GM19324 (cell line): ENCODE data around the gene CLPTM1.

ENCODE experiments used
- ATAC-seq: cut with Tn5 transposase; IDR thresholded peaks from one replicate; pipeline ENCODE4 v1.9.1; 2021; ENCODE audit warnings: mild to moderate bottlenecking, moderate library complexity; ENCODE audit not compliant: unreplicated experiment, low FRiP score

CLPTM1 gene

DNA sequence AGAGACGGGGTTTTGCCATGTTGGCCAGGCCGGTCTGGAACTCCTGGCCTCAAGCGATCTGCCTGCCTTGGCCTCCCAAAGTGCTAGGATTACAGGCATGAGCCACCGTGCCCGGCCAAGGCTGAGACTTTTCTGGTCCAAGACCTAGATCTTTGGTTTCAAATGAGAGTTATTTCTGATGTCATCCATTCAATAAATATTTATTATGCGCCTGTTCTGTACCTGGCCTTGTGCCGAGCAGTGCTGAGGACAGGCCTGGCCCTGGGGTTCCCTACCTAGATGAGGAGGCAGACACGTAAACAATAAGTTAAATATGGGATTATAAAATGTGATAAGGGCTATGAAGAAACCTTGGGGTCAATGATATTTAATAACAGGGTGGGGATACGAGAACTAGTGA, 50.6 kb downstream of the CLPTM1 start:
- ATAC-seq = no peak

DNA sequence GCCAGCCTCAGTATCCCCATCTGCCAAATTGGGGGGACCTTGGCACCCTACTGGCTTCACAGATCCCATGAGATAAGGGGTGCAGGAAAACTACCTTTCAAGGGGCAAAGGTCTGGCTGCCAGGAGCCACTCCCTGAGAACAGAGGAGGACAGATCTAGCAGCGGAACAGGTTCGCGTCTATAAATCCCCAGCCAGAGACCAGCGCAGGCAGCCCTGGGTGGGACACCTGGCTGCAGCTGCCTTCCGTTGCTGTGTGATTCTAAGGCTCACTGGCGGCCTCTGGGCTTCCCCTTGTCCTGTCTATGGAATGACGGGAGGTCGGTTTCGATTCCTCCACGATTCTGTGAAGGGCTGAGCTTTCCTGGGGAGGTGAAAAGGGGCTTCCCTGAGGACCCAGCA, 53.4 kb downstream of the CLPTM1 start:
- no peak for ATAC-seq

DNA sequence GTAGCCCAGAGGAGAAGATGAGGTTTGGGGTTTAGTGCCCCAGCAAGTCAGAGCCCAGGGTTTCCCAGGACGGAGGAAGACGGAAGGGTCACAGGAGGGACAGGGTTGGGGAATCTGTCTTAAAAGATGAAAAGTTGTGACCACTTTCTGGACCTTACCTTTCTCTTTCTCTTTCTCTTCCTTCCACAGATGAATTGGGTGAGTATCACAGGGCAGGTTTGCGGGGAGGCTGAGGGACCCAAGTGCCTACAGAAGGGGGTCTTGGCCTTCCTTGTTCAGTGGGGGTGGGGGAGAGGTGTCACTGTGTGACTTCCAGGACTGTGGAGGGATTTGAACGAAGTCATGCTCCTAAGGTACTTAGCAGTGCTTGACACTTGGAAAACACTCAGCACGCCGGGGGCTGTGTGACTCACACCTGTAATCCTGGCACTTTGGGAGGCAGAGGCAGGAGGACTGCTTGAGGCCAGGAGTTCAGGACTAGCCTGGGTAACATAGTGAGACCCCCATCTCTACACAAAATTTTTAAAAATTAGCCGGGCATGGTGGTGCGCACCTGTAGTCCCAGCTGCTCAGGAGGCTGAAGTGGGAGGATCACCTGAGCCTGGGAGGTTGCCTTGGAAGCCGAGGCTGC, 54.6 kb downstream of the CLPTM1 start:
- no peak for ATAC-seq

DNA sequence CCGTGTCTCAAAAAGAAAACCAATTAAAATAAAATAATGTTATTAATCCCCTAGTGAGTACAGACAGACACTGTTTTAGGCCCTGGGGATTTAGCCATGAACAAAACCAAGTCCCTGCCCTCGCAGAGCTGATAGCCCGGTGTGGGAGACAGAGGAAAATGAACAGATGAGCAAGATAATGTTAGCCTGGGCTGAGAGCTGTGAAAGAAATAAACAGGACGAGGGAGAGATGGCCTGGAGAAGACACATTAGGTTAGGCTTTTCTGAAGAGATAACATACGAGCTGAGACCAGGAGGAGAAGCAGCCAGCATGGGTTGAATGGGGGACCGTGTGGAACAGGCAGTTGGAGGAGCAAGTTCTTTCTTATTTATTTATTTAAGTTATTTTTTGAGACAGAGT, 55.1 kb downstream of the CLPTM1 start:
- ATAC-seq = no peak

DNA sequence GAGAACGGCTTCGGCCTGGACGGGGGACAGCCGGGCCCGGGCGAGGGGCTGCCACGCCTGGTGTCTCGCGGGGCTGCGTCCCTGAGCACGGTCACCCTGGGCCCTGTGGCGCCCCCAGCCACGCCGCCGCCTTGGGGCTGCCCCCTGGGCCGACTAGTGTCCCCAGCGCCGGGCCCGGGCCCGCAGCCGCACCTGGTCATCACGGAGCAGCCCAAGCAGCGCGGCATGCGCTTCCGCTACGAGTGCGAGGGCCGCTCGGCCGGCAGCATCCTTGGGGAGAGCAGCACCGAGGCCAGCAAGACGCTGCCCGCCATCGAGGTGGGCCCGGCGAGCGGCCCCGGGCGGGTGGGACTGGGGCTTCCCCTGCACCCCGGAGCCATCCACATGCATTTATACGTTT, 56.8 kb downstream of the CLPTM1 start:
- no peak for ATAC-seq

DNA sequence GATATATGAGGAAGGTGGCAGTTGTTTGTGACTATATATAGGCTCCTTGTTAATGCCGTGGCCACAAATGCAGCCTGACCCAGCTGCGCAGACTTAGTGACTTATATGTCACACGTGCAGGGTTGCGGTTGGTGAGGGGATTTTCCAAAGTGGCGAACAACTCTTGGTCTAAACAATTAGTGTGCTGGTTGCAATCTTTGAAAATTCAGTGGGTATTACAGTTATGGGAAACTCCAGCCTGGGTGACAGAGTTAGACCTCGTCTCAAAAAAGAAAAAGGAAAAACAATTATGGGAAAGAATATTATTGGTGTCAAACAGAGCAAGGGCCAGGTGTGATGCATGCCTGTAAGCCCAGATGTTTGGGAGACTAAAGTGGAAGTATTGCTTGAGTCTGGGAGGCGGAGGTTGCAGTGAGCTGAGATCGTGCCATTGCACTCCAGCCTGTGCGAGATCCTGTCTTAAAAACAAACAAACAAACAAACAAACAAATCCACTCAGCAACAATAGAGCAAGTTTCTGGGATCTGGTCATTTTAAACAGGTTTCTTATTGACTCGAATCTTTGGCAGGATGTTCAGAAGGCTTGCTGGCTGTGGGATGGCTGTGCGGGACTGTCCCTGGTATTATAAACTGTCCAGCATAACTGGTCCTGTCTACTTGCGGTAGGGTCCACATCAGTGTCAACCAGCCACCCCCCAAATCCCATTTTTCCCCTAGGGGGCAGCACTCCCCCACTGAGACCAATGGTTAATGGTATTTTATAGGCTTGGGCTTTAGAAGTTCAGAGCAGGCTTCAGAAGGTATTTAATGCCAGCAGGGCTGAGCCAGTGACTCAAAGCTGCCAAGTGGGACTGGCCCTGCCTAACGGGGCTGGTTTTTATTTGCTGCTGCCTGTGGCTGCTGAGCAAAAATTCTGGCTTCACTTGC, 61.5 kb downstream of the CLPTM1 start:
- peak; percentile 79 for ATAC-seq

DNA sequence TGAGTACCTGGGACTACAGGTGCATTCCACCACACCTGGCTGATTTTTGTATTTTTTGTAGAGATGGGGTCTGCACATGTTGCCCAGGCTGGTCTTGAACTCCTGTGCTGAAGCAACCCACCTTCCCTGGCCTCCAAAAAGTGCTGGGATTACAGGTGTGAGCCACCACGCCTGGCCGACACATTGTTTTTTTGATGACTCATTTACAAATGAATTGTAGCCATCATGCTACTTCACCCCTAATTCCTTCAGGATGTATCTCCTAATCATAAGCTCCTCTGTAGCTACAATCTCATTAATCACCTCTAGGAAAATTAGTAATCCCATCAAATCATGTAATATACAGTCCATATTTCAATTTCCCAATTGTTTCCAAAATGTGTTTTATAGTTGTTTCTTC, 64.0 kb downstream of the CLPTM1 start:
- ATAC-seq = no peak

DNA sequence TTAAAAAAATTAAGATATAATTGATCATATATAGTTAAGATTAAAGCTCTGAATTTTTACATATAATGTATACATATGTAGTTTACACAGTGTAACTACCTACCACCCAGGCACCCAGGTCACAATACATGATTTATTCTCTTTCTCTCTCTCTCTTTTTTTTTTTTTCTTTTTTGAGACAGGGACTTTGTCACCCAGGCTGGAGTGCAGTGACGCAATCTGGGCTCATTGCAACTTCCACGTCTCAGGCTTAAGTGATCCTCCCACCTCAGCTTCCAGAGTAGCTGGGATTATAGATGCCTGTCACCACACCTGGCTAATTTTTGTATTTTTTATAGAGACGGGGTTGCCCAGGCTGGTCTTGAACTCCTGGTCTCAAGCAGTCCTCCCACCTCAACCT, 64.9 kb downstream of the CLPTM1 start:
- no peak for ATAC-seq

DNA sequence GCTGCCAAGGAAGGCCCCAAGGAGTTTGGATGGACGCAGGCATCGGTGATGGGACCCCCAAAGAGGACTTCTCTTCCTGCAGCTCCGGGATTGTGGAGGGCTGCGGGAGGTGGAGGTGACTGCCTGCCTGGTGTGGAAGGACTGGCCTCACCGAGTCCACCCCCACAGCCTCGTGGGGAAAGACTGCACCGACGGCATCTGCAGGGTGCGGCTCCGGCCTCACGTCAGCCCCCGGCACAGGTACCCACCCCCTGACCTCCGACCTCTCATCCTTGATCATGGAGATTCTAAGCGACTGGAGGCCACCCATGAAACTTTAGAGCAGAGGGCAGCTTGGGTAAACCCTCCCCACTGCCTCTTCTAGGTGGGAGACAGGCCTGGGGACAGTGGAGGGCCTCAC, 66.8 kb downstream of the CLPTM1 start:
- no peak for ATAC-seq

DNA sequence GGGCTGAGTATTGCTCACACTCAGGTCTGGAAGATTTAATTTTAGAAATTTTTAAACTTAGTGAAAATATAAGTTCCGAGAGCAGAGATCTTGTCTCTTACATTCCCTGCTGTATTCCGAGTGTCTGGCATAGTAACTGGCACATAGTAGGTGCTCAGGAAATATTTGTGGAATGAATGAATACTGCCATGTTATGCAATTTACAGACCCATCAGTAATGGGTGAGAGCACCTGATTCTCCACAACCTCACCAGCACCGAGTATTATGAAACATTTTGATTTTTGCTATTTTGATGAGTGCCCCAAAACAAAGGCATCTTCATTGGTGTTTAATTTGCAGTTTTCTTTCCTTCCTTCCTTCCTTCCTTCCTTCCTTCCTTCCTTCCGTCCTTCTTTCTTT, 67.9 kb downstream of the CLPTM1 start:
- ATAC-seq = no peak

DNA sequence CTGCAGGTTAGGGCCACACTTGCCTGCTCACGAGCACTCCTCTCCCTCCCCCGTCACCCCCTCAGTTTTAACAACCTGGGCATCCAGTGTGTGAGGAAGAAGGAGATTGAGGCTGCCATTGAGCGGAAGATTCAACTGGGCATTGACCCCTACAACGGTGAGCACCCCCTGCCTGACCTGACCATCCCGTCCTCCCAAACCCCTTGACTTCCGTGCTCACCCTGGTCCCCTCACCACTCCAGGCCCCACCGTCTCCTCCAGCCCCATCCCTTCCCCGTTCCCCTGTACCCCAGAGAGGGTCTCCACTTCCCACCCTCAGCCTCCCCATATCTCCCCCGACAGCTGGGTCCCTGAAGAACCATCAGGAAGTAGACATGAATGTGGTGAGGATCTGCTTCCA, 70.1 kb downstream of the CLPTM1 start:
- no peak for ATAC-seq

DNA sequence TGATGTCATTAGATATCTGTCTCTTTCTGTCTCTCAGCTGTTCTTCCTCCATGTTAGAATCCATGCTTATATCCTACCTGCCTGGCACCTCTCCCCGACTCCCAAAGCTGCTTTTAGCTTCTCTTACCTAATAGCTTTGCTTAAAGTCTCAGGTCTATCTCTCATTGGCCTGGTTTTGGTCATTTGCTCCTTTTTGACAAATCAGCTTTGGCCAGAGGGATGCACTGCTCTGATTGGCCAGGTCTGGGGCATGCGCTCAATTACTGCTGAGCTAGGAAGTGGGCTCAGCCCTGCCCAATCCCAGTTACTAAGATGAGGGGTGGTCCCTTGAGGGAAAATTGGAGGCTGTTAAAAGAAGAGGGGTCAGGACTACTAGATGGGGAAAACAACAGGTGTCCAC, 72.2 kb downstream of the CLPTM1 start:
- ATAC-seq = no peak

DNA sequence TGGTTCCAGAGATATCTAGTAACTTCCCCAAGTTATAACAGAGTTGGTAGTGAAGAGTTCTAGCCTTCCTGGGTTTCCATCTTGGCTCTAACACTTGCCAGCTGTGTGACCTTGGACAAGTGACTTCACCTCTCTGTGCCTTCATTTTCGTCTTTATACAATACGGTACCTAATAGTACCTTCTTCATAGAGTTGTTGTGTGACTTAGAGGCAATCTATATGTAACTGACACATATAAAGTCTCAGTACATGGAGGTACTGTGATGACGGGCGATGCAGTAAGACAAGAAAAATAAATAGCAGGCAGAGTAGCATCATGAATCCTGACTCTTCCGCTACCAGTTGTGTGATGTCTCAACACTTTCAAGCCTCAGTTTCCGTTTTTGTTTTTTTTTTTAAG, 75.6 kb downstream of the CLPTM1 start:
- no peak for ATAC-seq

DNA sequence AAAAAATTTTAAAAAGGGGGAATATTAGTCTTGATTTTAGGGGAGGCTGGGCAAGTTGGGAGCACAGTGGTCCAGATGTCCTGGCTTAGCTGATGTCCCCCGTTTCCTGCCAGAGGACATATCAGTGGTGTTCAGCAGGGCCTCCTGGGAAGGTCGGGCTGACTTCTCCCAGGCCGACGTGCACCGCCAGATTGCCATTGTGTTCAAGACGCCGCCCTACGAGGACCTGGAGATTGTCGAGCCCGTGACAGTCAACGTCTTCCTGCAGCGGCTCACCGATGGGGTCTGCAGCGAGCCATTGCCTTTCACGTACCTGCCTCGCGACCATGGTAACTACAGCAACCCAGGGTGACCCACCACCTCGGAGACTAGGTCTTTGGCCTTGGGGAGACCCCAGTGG, 77.2 kb downstream of the CLPTM1 start:
- no peak for ATAC-seq

DNA sequence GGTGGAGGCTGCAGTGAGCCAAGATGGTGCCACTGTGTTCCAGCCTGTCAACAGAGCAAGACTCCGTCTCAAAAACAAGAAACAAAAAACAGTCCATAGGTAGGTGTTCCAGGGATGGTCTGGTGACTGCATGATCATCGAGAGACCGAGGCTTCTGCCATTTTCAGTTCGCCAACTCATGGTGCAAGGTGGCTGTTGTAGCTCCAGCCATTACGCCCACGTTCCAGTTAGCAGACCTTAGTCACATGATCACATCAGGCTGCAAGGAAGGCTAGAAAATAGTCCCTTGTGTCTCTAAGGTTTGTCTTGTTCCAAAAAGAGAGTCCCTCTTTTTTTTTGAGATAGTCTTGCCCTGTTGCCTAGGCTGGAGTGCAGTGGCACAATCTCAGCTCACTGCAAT, 80.6 kb downstream of the CLPTM1 start:
- ATAC-seq = no peak

DNA sequence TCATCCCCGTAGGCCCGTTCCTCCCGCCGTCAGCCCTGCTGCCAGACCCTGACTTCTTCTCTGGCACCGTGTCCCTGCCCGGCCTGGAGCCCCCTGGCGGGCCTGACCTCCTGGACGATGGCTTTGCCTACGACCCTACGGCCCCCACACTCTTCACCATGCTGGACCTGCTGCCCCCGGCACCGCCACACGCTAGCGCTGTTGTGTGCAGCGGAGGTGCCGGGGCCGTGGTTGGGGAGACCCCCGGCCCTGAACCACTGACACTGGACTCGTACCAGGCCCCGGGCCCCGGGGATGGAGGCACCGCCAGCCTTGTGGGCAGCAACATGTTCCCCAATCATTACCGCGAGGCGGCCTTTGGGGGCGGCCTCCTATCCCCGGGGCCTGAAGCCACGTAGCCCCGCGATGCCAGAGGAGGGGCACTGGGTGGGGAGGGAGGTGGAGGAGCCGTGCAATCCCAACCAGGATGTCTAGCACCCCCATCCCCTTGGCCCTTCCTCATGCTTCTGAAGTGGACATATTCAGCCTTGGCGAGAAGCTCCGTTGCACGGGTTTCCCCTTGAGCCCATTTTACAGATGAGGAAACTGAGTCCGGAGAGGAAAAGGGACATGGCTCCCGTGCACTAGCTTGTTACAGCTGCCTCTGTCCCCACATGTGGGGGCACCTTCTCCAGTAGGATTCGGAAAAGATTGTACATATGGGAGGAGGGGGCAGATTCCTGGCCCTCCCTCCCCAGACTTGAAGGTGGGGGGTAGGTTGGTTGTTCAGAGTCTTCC, 82.4 kb downstream of the CLPTM1 start:
- ATAC-seq = no peak

DNA sequence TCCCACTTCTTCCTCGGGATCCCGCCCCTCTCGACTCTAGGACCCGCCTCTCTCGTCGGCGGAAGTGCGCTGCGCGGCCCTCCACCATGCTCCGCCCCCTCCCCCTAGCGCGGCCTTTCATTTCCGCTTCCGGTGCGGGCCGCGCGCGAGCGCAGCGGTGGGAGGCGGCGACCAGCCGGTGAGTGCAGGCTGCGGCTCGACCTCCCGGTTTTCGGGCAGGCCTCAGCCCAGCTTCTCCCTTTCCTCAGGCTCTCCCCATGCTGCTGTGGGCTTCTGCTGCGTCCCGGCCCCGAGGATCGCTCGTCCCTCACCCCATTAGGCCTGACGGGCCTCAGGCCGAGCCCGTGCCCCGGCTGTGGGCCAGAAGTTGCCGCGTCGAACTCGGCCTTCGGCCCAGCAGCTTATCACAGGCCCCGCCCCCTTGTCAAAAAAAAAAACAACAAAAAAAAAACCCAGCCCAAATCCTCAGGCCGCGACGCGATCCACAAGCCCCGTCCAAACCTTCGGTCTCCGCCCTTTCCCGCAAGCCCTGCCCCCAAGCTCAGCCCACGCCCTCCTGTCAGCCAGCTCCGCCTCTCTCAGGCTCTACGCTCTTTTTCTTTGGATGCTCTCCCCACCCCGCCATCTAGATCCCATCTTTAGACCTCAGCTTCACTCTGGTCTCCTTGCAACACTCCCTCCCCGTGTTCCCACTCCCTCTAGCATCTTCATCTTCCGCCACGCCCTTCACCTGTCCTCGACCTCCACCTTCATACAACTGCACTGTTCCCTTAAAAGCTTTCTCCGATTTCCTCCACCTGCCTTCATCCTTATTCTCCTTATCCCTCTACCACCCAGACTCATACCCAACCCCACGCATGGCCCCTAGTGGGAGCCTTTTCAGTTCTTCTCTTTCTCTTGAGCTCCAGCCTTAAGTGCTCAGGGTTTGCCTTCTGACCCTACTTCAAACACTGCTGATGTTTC, 84.0 kb downstream of the CLPTM1 start, which contains the start of gene CLASRP:
Gene CLASRP, plus strand, starts transcription at position 115 of the 963 bp plus-strand sequence. CDS start 1,168 bp downstream, outside the sequence.
- ATAC-seq = peak; percentile 83

DNA sequence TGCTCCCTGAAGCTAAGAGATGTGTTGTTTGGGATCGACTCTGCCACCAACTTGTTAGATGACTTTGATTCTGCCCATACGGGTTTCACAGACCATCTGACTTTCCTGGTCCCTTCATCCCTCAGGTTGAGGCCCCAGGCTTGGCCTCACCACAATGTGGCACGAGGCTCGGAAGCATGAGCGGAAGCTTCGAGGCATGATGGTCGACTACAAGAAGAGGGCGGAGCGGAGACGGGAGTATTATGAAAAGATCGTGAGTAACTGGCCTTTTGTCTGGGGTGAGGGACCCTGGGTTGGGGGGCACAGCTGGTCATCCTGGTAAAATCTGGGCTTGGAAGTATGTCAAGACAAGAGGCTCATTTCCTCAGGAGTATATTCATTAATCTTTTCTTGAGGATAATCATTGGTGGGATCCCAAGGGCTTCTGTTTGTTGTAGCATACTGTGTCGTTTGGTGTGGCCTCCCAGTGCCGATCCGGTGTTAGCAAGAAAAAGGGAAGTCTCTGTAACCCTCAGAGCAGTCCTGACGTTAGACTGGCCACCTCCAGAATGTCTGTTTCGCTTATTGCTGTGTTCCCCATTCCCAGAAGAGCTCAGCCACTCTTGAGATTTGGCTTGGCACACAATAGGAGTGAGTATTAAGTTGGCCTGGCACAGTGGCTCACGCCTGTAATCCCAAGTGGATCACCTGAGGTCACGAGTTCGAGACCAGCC, 85.0 kb downstream of the CLPTM1 start:
- no peak for ATAC-seq

DNA sequence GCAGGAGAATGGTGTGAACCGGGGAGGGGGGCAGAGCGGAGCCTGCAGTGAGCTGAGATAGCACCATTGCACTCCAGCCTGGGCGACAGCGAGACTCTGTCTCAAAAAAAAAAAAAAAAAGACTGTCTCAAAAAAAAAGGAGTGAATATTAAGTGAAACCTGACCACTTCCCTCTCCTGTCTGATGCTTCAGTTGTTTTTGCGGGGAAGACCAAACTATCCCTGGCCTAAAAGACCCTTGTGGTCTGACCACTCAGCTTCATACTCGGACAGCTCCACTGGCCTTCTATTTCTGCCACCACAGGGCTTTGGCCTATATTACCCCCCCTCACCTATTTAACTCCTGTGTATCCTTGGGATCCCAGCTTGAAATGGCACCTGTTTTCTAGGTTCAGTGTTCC, 85.9 kb downstream of the CLPTM1 start:
- no peak for ATAC-seq
